Measurements from ENCODE around the gene BPIFB3.
"Not testable (repeated sequence)": the region's sequence is repeated elsewhere in the genome, so short reads cannot be mapped to it uniquely, and the experiment has no call there.

The BPIFB3 gene

GRCh38 chr20:33092361-33092760 lies 38.7 kb downstream of the BPIFB3 start:
- Histone ChIP-seq H3K27ac (ENCODE audit: low read length) (no peak overlapping the region), H3K27me3 (ENCODE audit: control insufficient read depth, insufficient read depth, low read length) (no peaks in the 10 kb centered on the region), H3K4me3 (ENCODE audit: low read length) (no peak overlapping the region), H3K9me3 (ENCODE audit: control insufficient read depth, insufficient read depth, low read length) (no peaks in the 10 kb centered on the region), H3K4me1 (ENCODE audit: control insufficient read depth, insufficient read depth, low read length) (no peaks in the 10 kb centered on the region), H3K36me3 (ENCODE audit: control insufficient read depth, insufficient read depth, low read length) (no peaks in the 10 kb centered on the region)
- no peak for DNase-seq (ENCODE audit: low read depth, low spot score)
- no CpG with 5 or more reads among the region's 3 CpGs for WGBS (ENCODE audit: insufficient coverage, insufficient read length)

- Histone ChIP-seq H3K27me3 (ENCODE audit: control insufficient read depth, insufficient read depth, low read length) (no peaks in the 10 kb centered on the region), H3K9me3 (ENCODE audit: control insufficient read depth, insufficient read depth, low read length) (no peaks in the 10 kb centered on the region), H3K4me3 (ENCODE audit: low read length) (no peak overlapping the region), H3K4me1 (ENCODE audit: control insufficient read depth, insufficient read depth, low read length) (no peaks in the 10 kb centered on the region), H3K36me3 (ENCODE audit: control insufficient read depth, insufficient read depth, low read length) (no peaks in the 10 kb centered on the region), H3K27ac (ENCODE audit: low read length) (no peak overlapping the region)
- DNase-seq (ENCODE audit: low read depth, low spot score) = no peak
- no CpG with 5 or more reads among the region's 1 CpG for WGBS (ENCODE audit: insufficient coverage, insufficient read length)
Measured at GRCh38 chr20:33093074-33093473, 39.4 kb downstream of the BPIFB3 start.

GRCh38 chr20:33093582-33093981 lies 39.9 kb downstream of the BPIFB3 start:
- Histone ChIP-seq H3K4me1 (ENCODE audit: control insufficient read depth, insufficient read depth, low read length) (no peaks in the 10 kb centered on the region), H3K36me3 (ENCODE audit: control insufficient read depth, insufficient read depth, low read length) (no peaks in the 10 kb centered on the region), H3K4me3 (ENCODE audit: low read length) (no peak overlapping the region), H3K27ac (ENCODE audit: low read length) (no peak overlapping the region), H3K9me3 (ENCODE audit: control insufficient read depth, insufficient read depth, low read length) (no peaks in the 10 kb centered on the region), H3K27me3 (ENCODE audit: control insufficient read depth, insufficient read depth, low read length) (no peaks in the 10 kb centered on the region)
- WGBS (ENCODE audit: insufficient coverage, insufficient read length) = 100% methylated on average over 1 of the region's 1 CpG
- DNase-seq (ENCODE audit: low read depth, low spot score) = no peak

GRCh38 chr20:33095249-33095648 lies 41.5 kb downstream of the BPIFB3 start:
- Histone ChIP-seq H3K27ac (ENCODE audit: low read length) (no peak overlapping the region), H3K4me1 (ENCODE audit: control insufficient read depth, insufficient read depth, low read length) (no peaks in the 10 kb centered on the region), H3K27me3 (ENCODE audit: control insufficient read depth, insufficient read depth, low read length) (no peaks in the 10 kb centered on the region), H3K36me3 (ENCODE audit: control insufficient read depth, insufficient read depth, low read length) (no peaks in the 10 kb centered on the region), H3K9me3 (ENCODE audit: control insufficient read depth, insufficient read depth, low read length) (no peaks in the 10 kb centered on the region), H3K4me3 (ENCODE audit: low read length) (no peak overlapping the region)
- DNase-seq (ENCODE audit: low read depth, low spot score) = no peak
- no CpG with 5 or more reads among the region's 5 CpGs for WGBS (ENCODE audit: insufficient coverage, insufficient read length)

GRCh38 chr20:33095902-33096584 lies 42.3 kb downstream of the BPIFB3 start:
- H3K4me1 ChIP-seq (ENCODE audit: control insufficient read depth, insufficient read depth, low read length); H3K36me3 ChIP-seq (ENCODE audit: control insufficient read depth, insufficient read depth, low read length); H3K27ac ChIP-seq (ENCODE audit: low read length); H3K27me3 ChIP-seq (ENCODE audit: control insufficient read depth, insufficient read depth, low read length); H3K9me3 ChIP-seq (ENCODE audit: control insufficient read depth, insufficient read depth, low read length); H3K4me3 ChIP-seq (ENCODE audit: low read length): not testable (repeated sequence)
- peak; percentile 74 for DNase-seq (ENCODE audit: low read depth, low spot score)
- no CpG with 5 or more reads among the region's 6 CpGs for WGBS (ENCODE audit: insufficient coverage, insufficient read length)

- no peak overlapping the region for H3K27ac ChIP-seq (ENCODE audit: low read length)
- H3K4me1 ChIP-seq (ENCODE audit: control insufficient read depth, insufficient read depth, low read length) = no peaks in the 10 kb centered on the region
- no peak for DNase-seq (ENCODE audit: low read depth, low spot score)
- no peak overlapping the region for H3K4me3 ChIP-seq (ENCODE audit: low read length)
- no CpG with 5 or more reads among the region's 4 CpGs for WGBS (ENCODE audit: insufficient coverage, insufficient read length)
- H3K9me3 ChIP-seq (ENCODE audit: control insufficient read depth, insufficient read depth, low read length) = no peaks in the 10 kb centered on the region
- no peaks in the 10 kb centered on the region for H3K27me3 ChIP-seq (ENCODE audit: control insufficient read depth, insufficient read depth, low read length)
- no peaks in the 10 kb centered on the region for H3K36me3 ChIP-seq (ENCODE audit: control insufficient read depth, insufficient read depth, low read length)
Measured at GRCh38 chr20:33097001-33097400, 43.3 kb downstream of the BPIFB3 start.

- no CpG with 5 or more reads among the region's 10 CpGs for WGBS (ENCODE audit: insufficient coverage, insufficient read length)
Measured at GRCh38 chr20:33099843-33100538, 46.3 kb downstream of the BPIFB3 start.

GRCh38 chr20:33103556-33103955 lies 49.9 kb downstream of the BPIFB3 start:
- no peaks in the 10 kb centered on the region for H3K27me3 ChIP-seq (ENCODE audit: control insufficient read depth, insufficient read depth, low read length)
- no peak overlapping the region for H3K4me3 ChIP-seq (ENCODE audit: low read length)
- no CpG with 5 or more reads among the region's 3 CpGs for WGBS (ENCODE audit: insufficient coverage, insufficient read length)
- H3K27ac ChIP-seq (ENCODE audit: low read length) = no peak overlapping the region
- H3K36me3 ChIP-seq (ENCODE audit: control insufficient read depth, insufficient read depth, low read length) = no peaks in the 10 kb centered on the region
- no peaks in the 10 kb centered on the region for H3K9me3 ChIP-seq (ENCODE audit: control insufficient read depth, insufficient read depth, low read length)
- H3K4me1 ChIP-seq (ENCODE audit: control insufficient read depth, insufficient read depth, low read length) = no peaks in the 10 kb centered on the region
- no peak for DNase-seq (ENCODE audit: low read depth, low spot score)

More at GRCh38 chr20:33099843-33100538, 46.3 kb downstream of the BPIFB3 start:
- no peaks in the 10 kb centered on the region for H3K36me3 ChIP-seq (ENCODE audit: control insufficient read depth, insufficient read depth, low read length)
- no peak overlapping the region for H3K27ac ChIP-seq (ENCODE audit: low read length)
- no peak overlapping the region for H3K4me3 ChIP-seq (ENCODE audit: low read length)
- H3K4me1 ChIP-seq (ENCODE audit: control insufficient read depth, insufficient read depth, low read length) = no peaks in the 10 kb centered on the region
- no peak for DNase-seq (ENCODE audit: low read depth, low spot score)
- H3K9me3 ChIP-seq (ENCODE audit: control insufficient read depth, insufficient read depth, low read length) = no peaks in the 10 kb centered on the region
- no peaks in the 10 kb centered on the region for H3K27me3 ChIP-seq (ENCODE audit: control insufficient read depth, insufficient read depth, low read length)

- Histone ChIP-seq H3K4me3 (ENCODE audit: low read length) (no peak overlapping the region), H3K36me3 (ENCODE audit: control insufficient read depth, insufficient read depth, low read length) (no peaks in the 10 kb centered on the region), H3K4me1 (ENCODE audit: control insufficient read depth, insufficient read depth, low read length) (no peaks in the 10 kb centered on the region), H3K27me3 (ENCODE audit: control insufficient read depth, insufficient read depth, low read length) (no peaks in the 10 kb centered on the region), H3K9me3 (ENCODE audit: control insufficient read depth, insufficient read depth, low read length) (no peaks in the 10 kb centered on the region), H3K27ac (ENCODE audit: low read length) (no peak overlapping the region)
- WGBS (ENCODE audit: insufficient coverage, insufficient read length) = no CpG with 5 or more reads among the region's 3 CpGs
- DNase-seq (ENCODE audit: low read depth, low spot score) = no peak
Measured at GRCh38 chr20:33104336-33104735, 50.6 kb downstream of the BPIFB3 start.

- no peaks in the 10 kb centered on the region for H3K27me3 ChIP-seq (ENCODE audit: control insufficient read depth, insufficient read depth, low read length)
- H3K4me1 ChIP-seq (ENCODE audit: control insufficient read depth, insufficient read depth, low read length) = no peaks in the 10 kb centered on the region
- no peaks in the 10 kb centered on the region for H3K36me3 ChIP-seq (ENCODE audit: control insufficient read depth, insufficient read depth, low read length)
- no peak for DNase-seq (ENCODE audit: low read depth, low spot score)
- H3K27ac ChIP-seq (ENCODE audit: low read length) = no peak overlapping the region
- no peaks in the 10 kb centered on the region for H3K9me3 ChIP-seq (ENCODE audit: control insufficient read depth, insufficient read depth, low read length)
- H3K4me3 ChIP-seq (ENCODE audit: low read length) = no peak overlapping the region
- no CpG with 5 or more reads among the region's 8 CpGs for WGBS (ENCODE audit: insufficient coverage, insufficient read length)
Measured at GRCh38 chr20:33105316-33105924, 51.7 kb downstream of the BPIFB3 start.

All from iPS DF 6.9 (cell line).